GM10248 (cell line): ENCODE data around the gene HBG1.

Experiments
- CTCF ChIA-PET: fragments of 300-600 bp; sonication (Branson Sonifier 250); formaldehyde crosslinking; extraction: SDS; loops from one replicate; lab custom pipeline; 2021; ENCODE audit warnings: antibody characterized with exemption; lab: Yijun Ruan, JAX
- POLR2A ChIA-PET: fragments of 350-650 bp; sonication (Branson Sonifier 250); formaldehyde crosslinking; extraction: SDS; loops from one replicate; lab custom pipeline; 2020; ENCODE audit warnings: antibody characterized with exemption; lab: Yijun Ruan, JAX
- DNase-seq: peaks from one replicate; pipeline ENCODE4 v3.0.0; 2012; ENCODE audit errors: extremely low spot score
- TF ChIP-seq, protein P1 (sequence below): IDR thresholded peaks from 2 replicates; pipeline ENCODE4 v1.5.1; 2012; ENCODE audit warnings: mild to moderate bottlenecking, low read depth; ENCODE audit errors: extremely low read depth, missing control alignments, control extremely low read depth

The HBG1 gene

DNA sequence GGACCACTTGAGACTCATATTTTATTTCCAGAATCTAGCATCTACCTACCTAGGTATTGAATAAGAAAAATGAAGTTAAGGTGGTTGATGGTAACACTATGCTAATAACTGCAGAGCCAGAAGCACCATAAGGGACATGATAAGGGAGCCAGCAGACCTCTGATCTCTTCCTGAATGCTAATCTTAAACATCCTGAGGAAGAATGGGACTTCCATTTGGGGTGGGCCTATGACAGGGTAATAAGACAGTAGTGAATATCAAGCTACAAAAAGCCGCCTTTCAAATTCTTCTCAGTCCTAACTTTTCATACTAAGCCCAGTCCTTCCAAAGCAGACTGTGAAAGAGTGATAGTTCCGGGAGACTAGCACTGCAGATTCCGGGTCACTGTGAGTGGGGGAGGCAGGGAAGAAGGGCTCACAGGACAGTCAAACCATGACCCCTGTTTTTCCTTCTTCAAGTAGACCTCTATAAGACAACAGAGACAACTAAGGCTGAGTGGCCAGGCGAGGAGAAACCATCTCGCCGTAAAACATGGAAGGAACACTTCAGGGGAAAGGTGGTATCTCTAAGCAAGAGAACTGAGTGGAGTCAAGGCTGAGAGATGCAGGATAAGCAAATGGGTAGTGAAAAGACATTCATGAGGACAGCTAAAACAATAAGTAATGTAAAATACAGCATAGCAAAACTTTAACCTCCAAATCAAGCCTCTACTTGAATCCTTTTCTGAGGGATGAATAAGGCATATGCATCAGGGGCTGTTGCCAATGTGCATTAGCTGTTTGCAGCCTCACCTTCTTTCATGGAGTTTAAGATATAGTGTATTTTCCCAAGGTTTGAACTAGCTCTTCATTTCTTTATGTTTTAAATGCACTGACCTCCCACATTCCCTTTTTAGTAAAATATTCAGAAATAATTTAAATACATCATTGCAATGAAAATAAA, 24.8 kb downstream of the HBG1 start:
- no peak for DNase-seq
- ChIA-PET POLR2A (no interaction called here), CTCF (interaction anchor here (1.0 kb wide), 1 partner anchor 35 kb away, joined by 3 read pairs; no protein-coding TSS in a partner anchor)
- TF ChIP-seq, protein P1, sequence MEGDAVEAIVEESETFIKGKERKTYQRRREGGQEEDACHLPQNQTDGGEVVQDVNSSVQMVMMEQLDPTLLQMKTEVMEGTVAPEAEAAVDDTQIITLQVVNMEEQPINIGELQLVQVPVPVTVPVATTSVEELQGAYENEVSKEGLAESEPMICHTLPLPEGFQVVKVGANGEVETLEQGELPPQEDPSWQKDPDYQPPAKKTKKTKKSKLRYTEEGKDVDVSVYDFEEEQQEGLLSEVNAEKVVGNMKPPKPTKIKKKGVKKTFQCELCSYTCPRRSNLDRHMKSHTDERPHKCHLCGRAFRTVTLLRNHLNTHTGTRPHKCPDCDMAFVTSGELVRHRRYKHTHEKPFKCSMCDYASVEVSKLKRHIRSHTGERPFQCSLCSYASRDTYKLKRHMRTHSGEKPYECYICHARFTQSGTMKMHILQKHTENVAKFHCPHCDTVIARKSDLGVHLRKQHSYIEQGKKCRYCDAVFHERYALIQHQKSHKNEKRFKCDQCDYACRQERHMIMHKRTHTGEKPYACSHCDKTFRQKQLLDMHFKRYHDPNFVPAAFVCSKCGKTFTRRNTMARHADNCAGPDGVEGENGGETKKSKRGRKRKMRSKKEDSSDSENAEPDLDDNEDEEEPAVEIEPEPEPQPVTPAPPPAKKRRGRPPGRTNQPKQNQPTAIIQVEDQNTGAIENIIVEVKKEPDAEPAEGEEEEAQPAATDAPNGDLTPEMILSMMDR: no peak

DNA sequence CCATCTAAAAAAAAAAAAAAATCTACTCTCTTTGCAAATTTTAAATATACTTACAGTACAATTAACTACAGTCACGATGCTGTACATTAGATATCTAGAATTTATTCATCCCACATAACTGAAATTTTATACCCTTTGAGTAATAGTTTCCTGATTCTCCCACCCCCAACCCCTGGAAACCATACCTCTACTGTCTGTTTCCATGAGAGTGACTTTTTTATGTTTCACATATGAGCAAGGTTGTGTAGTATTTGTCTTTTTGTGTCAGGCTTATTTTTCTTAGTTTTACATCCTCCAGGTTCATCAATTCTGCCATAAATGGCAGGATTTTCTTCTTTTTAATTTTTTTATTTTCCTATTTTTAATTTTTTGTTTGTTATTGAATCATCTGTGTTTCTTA, 26.0 kb downstream of the HBG1 start:
- DNase-seq: no peak
- CTCF ChIA-PET: no interaction called here
- POLR2A ChIA-PET: no interaction called here
- TF ChIP-seq, protein P1: no peak

DNA sequence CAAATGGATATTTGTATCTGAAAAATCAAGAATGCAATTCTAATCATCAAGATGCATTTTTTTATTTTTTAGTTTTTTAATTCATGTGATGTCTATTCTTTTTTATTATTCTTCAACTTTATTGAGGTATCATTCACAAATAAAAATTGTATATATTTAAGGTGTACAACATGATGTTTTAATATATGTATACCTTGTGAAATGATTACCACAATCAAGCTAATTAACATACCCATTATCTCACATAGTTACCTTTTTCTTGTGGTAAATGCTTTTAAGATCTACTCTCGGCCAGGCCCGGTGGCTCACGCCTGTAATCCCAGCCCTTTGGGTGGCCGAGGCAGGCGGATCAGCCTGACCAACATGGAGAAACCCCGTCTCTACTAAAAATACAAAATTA, 26.5 kb downstream of the HBG1 start:
- TF ChIP-seq, protein P1: no peak
- no peak for DNase-seq
- CTCF ChIA-PET: no interaction called here
- POLR2A ChIA-PET: no interaction called here

DNA sequence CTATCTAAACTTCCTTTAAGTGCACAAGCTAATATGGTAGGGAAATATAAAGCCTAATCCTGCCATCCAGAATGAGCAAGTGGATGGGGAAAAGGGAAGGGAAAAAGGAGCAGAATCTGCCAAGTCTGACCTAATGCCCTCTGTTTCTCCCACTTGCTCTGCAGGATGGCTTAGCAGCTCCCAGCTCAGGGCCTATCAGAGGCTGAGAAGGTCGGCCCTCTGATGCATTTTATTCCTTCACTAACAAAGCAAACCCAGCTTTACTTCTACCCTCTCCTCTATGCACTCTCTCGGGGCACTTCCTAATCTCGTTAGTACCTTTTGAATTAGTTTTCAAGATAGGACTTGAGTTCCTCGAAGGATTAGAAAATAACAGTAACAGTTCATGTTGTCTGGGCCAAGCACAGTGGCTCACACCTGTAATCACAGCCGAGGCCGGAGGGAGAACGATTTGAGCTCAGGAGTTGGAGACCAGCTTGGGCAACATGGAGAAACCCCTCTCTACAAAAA, 39.2 kb downstream of the HBG1 start:
- POLR2A ChIA-PET: no interaction called here
- DNase-seq: no peak
- CTCF ChIA-PET: interaction anchor here (1.3 kb wide), 1 partner anchor 81 kb away, joined by 4 read pairs; no protein-coding TSS in a partner anchor
- TF ChIP-seq, protein P1: no peak

DNA sequence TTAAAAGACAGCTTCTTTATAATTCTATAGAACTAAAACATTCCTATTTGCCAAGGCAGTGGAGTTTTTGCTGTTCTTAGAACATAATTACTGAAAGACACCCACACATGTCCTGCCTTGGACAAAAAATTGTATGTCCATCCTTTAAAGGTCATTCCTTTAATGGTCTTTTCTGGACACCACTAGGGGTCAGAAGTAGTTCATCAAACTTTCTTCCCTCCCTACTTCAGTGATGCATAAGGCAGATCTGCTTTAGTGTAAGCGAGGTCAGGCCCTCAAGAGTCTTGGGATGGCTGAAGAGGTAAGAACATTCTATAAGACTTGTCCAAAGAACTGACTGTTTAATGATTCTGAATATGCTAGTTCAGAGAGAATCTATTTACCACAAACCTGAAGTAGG, 44.9 kb downstream of the HBG1 start:
- TF ChIP-seq, protein P1: peak; percentile 39
- CTCF ChIA-PET: interaction anchor here (0.9 to 4.4 kb wide), 3 partner anchors 8 to 177 kb away, joined by 3 to 20 read pairs (median 6); no protein-coding TSS in a partner anchor
- POLR2A ChIA-PET: no interaction called here
- DNase-seq: peak; percentile 39

DNA sequence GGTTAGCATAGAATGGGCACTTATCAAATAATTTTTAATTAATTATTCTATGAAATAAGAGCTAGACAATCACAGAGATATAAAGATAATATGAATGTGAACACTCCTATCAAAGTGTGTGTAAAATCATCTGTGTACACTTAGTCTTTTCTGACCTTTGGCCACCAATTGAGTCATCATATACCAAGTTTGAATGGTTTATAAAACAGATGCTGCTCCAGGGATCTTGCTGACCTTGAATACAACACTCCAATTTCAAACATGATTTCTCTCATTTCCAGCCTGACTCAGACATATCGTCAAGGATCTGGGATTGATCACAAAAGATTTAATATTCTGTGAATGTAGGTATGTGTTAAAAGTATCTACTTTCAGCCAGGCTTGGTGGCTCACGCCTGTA, 46.3 kb downstream of the HBG1 start:
- TF ChIP-seq, protein P1: no peak
- ChIA-PET POLR2A (no interaction called here), CTCF (interaction anchor here (0.7 to 4.4 kb wide), 5 partner anchors 10 to 179 kb away, joined by 3 to 20 read pairs (median 3); no protein-coding TSS in a partner anchor)
- no peak for DNase-seq
